Neural cell (in vitro differentiated cells): ENCODE data around the gene JMJD1C. TPM values are rescaled to one million over a fixed set of nuclear protein-coding genes. Genes with fewer than 3 reads are reported as not detected.

Experiments used
- H2AFZ ChIP-seq: fragments of 200-600, 300-800 bp; sonication (generic), shearing (Covaris generic); 2 replicates; pipeline ENCODE4 v1.6.0; 2014; ENCODE audit warnings: low read depth, mild to moderate bottlenecking, antibody characterized with exemption, low read length, moderate library complexity
- H3F3A ChIP-seq: fragments of 200-600 bp; shearing (Covaris generic); 2 replicates; pipeline ENCODE4 v1.6.1; 2016; ENCODE audit warnings: mild to moderate bottlenecking, moderate library complexity, mixed read lengths, antibody characterized with exemption, low read length; ENCODE audit not compliant: insufficient read depth, poor library complexity, severe bottlenecking
- H3K27ac ChIP-seq: fragments of 200-600, 300-800 bp; sonication (generic), shearing (Covaris generic); 2 replicates; pipeline ENCODE4 v1.5.1; 2014; ENCODE audit warnings: mild to moderate bottlenecking, low read length, moderate library complexity
- H3K27me3 ChIP-seq: fragments of 300-800, 200-600 bp; sonication (generic), shearing (Covaris generic); 2 replicates; pipeline ENCODE4 v1.6.0; 2014; ENCODE audit warnings: mild to moderate bottlenecking, low read depth, low read length, moderate library complexity; ENCODE audit not compliant: insufficient read depth
- H3K36me3 ChIP-seq: fragments of 300-800, 200-600 bp; sonication (generic), shearing (Covaris generic); 2 replicates; pipeline ENCODE4 v1.5.1; 2014; ENCODE audit warnings: mild to moderate bottlenecking, antibody characterized with exemption, low read length, moderate library complexity; ENCODE audit not compliant: insufficient read depth
- H3K4me2 ChIP-seq: fragments of 300-800, 200-600 bp; sonication (generic), shearing (Covaris generic); 2 replicates; pipeline ENCODE4 v1.6.0; 2014; ENCODE audit warnings: mild to moderate bottlenecking, low read length
- H3K4me3 ChIP-seq: fragments of 300-800, 200-600 bp; sonication (generic), shearing (Covaris generic); 2 replicates; pipeline ENCODE4 v1.5.1; 2014; ENCODE audit warnings: mild to moderate bottlenecking, low read length, moderate library complexity
- H3K79me2 ChIP-seq: fragments of 200-600 bp; shearing (Covaris generic); replicated peaks from 2 replicates; pipeline ENCODE4 v1.6.0; 2014; ENCODE audit warnings: mild to moderate bottlenecking, low read length, moderate library complexity; ENCODE audit not compliant: insufficient read depth
- H3K9ac ChIP-seq: fragments of 300-800, 200-600 bp; sonication (generic), shearing (Covaris generic); 2 replicates; pipeline ENCODE4 v1.6.1; 2016; ENCODE audit warnings: mild to moderate bottlenecking, low read length, mixed read lengths
- H3K9me2 ChIP-seq: fragments of 200-600 bp; shearing (Covaris generic); 2 replicates; pipeline ENCODE4 v1.6.1; 2016; ENCODE audit warnings: mild to moderate bottlenecking, low read length, mixed read lengths; ENCODE audit not compliant: insufficient read depth
- H3K9me3 ChIP-seq: fragments of 200-600, 300-800 bp; sonication (generic), shearing (Covaris generic); 2 replicates; pipeline ENCODE4 v1.6.1; 2016; ENCODE audit warnings: mild to moderate bottlenecking, mixed run types, low read length, moderate library complexity, mixed read lengths
- H4K20me1 ChIP-seq: fragments of 200-600 bp; shearing (Covaris generic); 2 replicates; pipeline ENCODE4 v1.6.1; 2016; ENCODE audit warnings: mild to moderate bottlenecking, mixed run types; ENCODE audit not compliant: insufficient read depth
- EP300 ChIP-seq: fragments of 450-650 bp; conservative IDR thresholded peaks from 2 replicates; pipeline ENCODE4 v1.6.1; 2014; ENCODE audit warnings: antibody characterized with exemption, mild to moderate bottlenecking, moderate library complexity; ENCODE audit not compliant: poor library complexity, severe bottlenecking
- EZH2 ChIP-seq: fragments of 200-600, 300-800 bp; shearing (Covaris generic), sonication (generic); IDR thresholded peaks from 2 replicates; pipeline ENCODE4 v1.6.1; 2014; ENCODE audit warnings: antibody characterized with exemption, low read length, borderline replicate concordance, mild to moderate bottlenecking; ENCODE audit not compliant: insufficient read depth, poor library complexity, severe bottlenecking
- MXI1 ChIP-seq: fragments of 450-650 bp; conservative IDR thresholded peaks from 2 replicates; pipeline ENCODE4 v1.6.1; 2014; ENCODE audit warnings: antibody characterized with exemption, mild to moderate bottlenecking; ENCODE audit not compliant: poor library complexity, severe bottlenecking
- POLR2AphosphoS5 ChIP-seq: IDR thresholded peaks from 2 replicates; pipeline ENCODE4 v1.6.1; 2012
- RAD21 ChIP-seq: fragments of 450-650 bp; conservative IDR thresholded peaks from 2 replicates; pipeline ENCODE4 v1.6.1; 2014; ENCODE audit warnings: antibody characterized with exemption, mild to moderate bottlenecking, moderate library complexity
- SMC3 ChIP-seq: fragments of 450-650 bp; conservative IDR thresholded peaks from 2 replicates; pipeline ENCODE4 v1.6.1; 2014; ENCODE audit warnings: antibody characterized with exemption, mild to moderate bottlenecking, moderate library complexity; ENCODE audit not compliant: poor library complexity
- TAF1 ChIP-seq: IDR thresholded peaks from 2 replicates; pipeline ENCODE4 v1.6.1; 2012; ENCODE audit warnings: low read depth
- polyA plus RNA-seq: library from polyadenylated mRNA; depleted of rRNA; stranded (reverse); fragments of >200 nt; gene quantifications from 2 replicates; pipeline ENCODE4 v1.2.3, GENCODE V29; 2014
- TF ChIP-seq, protein P1 (sequence below): fragments of 450-650 bp; IDR thresholded peaks from 2 replicates; pipeline ENCODE4 v1.5.1; 2014; ENCODE audit warnings: antibody characterized with exemption, mild to moderate bottlenecking, moderate library complexity; ENCODE audit not compliant: poor library complexity, severe bottlenecking
- TF ChIP-seq, protein P2 (sequence below): IDR thresholded peaks from 2 replicates; pipeline ENCODE4 v1.6.1; 2012; ENCODE audit warnings: borderline replicate concordance

JMJD1C gene
- polyA plus RNA-seq, 1 donor from 2014 or later = 108 TPM

- Histone ChIP-seq H3K79me2 (peaks cover 59% of the 10 kb centered on the region), H3K4me3 (no peak overlapping the region), H3K27ac (no peak overlapping the region), H4K20me1 (no peaks in the 10 kb centered on the region), H3K9ac (no peak overlapping the region), H3K9me3 (no peaks in the 10 kb centered on the region), H3K36me3 (peaks cover 3% of the 10 kb centered on the region), H3F3A (no peaks in the 10 kb centered on the region), H3K27me3 (no peaks in the 10 kb centered on the region), H2AFZ (no peak overlapping the region), H3K4me2 (no peak overlapping the region), H3K9me2 (no peaks in the 10 kb centered on the region)
- TF ChIP-seq, protein P1, sequence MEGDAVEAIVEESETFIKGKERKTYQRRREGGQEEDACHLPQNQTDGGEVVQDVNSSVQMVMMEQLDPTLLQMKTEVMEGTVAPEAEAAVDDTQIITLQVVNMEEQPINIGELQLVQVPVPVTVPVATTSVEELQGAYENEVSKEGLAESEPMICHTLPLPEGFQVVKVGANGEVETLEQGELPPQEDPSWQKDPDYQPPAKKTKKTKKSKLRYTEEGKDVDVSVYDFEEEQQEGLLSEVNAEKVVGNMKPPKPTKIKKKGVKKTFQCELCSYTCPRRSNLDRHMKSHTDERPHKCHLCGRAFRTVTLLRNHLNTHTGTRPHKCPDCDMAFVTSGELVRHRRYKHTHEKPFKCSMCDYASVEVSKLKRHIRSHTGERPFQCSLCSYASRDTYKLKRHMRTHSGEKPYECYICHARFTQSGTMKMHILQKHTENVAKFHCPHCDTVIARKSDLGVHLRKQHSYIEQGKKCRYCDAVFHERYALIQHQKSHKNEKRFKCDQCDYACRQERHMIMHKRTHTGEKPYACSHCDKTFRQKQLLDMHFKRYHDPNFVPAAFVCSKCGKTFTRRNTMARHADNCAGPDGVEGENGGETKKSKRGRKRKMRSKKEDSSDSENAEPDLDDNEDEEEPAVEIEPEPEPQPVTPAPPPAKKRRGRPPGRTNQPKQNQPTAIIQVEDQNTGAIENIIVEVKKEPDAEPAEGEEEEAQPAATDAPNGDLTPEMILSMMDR = no peak
- TF ChIP-seq TAF1 (no peak), POLR2AphosphoS5 (no peak), EP300 (no peak), SMC3 (no peak), MXI1 (no peak), RAD21 (no peak), EZH2 (no peak)
- TF ChIP-seq, protein P2, sequence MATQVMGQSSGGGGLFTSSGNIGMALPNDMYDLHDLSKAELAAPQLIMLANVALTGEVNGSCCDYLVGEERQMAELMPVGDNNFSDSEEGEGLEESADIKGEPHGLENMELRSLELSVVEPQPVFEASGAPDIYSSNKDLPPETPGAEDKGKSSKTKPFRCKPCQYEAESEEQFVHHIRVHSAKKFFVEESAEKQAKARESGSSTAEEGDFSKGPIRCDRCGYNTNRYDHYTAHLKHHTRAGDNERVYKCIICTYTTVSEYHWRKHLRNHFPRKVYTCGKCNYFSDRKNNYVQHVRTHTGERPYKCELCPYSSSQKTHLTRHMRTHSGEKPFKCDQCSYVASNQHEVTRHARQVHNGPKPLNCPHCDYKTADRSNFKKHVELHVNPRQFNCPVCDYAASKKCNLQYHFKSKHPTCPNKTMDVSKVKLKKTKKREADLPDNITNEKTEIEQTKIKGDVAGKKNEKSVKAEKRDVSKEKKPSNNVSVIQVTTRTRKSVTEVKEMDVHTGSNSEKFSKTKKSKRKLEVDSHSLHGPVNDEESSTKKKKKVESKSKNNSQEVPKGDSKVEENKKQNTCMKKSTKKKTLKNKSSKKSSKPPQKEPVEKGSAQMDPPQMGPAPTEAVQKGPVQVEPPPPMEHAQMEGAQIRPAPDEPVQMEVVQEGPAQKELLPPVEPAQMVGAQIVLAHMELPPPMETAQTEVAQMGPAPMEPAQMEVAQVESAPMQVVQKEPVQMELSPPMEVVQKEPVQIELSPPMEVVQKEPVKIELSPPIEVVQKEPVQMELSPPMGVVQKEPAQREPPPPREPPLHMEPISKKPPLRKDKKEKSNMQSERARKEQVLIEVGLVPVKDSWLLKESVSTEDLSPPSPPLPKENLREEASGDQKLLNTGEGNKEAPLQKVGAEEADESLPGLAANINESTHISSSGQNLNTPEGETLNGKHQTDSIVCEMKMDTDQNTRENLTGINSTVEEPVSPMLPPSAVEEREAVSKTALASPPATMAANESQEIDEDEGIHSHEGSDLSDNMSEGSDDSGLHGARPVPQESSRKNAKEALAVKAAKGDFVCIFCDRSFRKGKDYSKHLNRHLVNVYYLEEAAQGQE = no peak
Observed at GRCh38 chr10:63496561-63496960, 30.8 kb upstream of the JMJD1C start.

DNA sequence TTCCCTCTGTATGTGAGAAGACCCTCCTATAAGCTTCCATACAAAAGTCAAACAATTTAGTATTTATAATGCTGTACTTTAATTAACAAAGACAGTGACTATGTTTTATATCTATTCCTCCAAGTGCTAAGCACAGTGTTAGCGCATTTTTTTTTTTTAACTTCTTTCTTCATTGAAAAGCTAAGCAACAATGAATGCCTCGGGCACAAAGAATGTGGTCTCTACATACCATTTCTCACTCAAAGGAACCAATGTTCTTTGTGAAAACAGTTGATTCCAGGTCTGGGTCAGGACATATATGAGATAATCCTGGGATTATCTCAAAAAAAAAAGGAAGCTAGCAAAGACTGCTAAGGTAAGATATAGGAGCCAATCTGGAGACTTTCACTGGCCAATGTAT, 29.2 kb upstream of the JMJD1C start:
- H3K79me2 ChIP-seq = peaks cover 65% of the 10 kb centered on the region
- TF ChIP-seq EZH2 = no peak
- no peak for TF ChIP-seq RAD21
- TF ChIP-seq, protein P2 = no peak
- TF ChIP-seq TAF1 = no peak
- TF ChIP-seq MXI1 = no peak
- TF ChIP-seq, protein P1 = no peak
- TF ChIP-seq SMC3 = no peak
- TF ChIP-seq POLR2AphosphoS5 = no peak
- H3K9me2 ChIP-seq = no peaks in the 10 kb centered on the region
- H4K20me1 ChIP-seq = no peaks in the 10 kb centered on the region
- no peaks in the 10 kb centered on the region for H3K27me3 ChIP-seq
- no peak overlapping the region for H3K4me3 ChIP-seq
- H3K4me2 ChIP-seq = no peak overlapping the region
- no peak overlapping the region for H2AFZ ChIP-seq
- H3K9ac ChIP-seq = no peak overlapping the region
- H3K27ac ChIP-seq = no peak overlapping the region
- H3F3A ChIP-seq = no peaks in the 10 kb centered on the region
- H3K9me3 ChIP-seq = no peaks in the 10 kb centered on the region
- H3K36me3 ChIP-seq = peaks cover 3% of the 10 kb centered on the region
